HG03432 (cell line): ENCODE measurements around the gene PIEZO1.

Source experiments
- ATAC-seq: cut with Tn5 transposase; IDR thresholded peaks from one replicate; pipeline ENCODE4 v1.9.1; 2021; ENCODE audit warnings: mild to moderate bottlenecking, moderate library complexity; ENCODE audit not compliant: unreplicated experiment

PIEZO1 gene

GRCh38 chr16:88769617-88770460 lies 15.2 kb downstream of the PIEZO1 start:
- no peak for ATAC-seq

GRCh38 chr16:88768071-88768783 lies 16.8 kb downstream of the PIEZO1 start:
- no peak for ATAC-seq

- no peak for ATAC-seq
These were observed 17.4 kb downstream of the PIEZO1 start for GRCh38 chr16:88767546-88768070.

- no peak for ATAC-seq
These were observed 18.0 kb downstream of the PIEZO1 start for GRCh38 chr16:88766975-88767374.

GRCh38 chr16:88764913-88765349 lies 20.1 kb downstream of the PIEZO1 start:
- no peak for ATAC-seq

GRCh38 chr16:88764080-88764479 lies 20.9 kb downstream of the PIEZO1 start:
- no peak for ATAC-seq

- ATAC-seq: no peak
These were observed 21.4 kb downstream of the PIEZO1 start for GRCh38 chr16:88763502-88764053.

GRCh38 chr16:88762941-88763340 lies 22.1 kb downstream of the PIEZO1 start:
- no peak for ATAC-seq

GRCh38 chr16:88762258-88762870 lies 22.7 kb downstream of the PIEZO1 start:
- ATAC-seq: no peak

GRCh38 chr16:88761830-88762229 lies 23.2 kb downstream of the PIEZO1 start:
- ATAC-seq: no peak

GRCh38 chr16:88761143-88761534 lies 23.9 kb downstream of the PIEZO1 start:
- ATAC-seq: no peak

GRCh38 chr16:88760424-88761142 lies 24.4 kb downstream of the PIEZO1 start:
- ATAC-seq: no peak

- no peak for ATAC-seq
These were observed 25.1 kb downstream of the PIEZO1 start for GRCh38 chr16:88759976-88760350.

GRCh38 chr16:88759245-88759975 lies 25.6 kb downstream of the PIEZO1 start:
- no peak for ATAC-seq

GRCh38 chr16:88758944-88759244 lies 26.1 kb downstream of the PIEZO1 start:
- no peak for ATAC-seq

- ATAC-seq: no peak
These were observed 26.6 kb downstream of the PIEZO1 start for GRCh38 chr16:88758227-88758943.

- ATAC-seq: no peak
These were observed 29.1 kb downstream of the PIEZO1 start for GRCh38 chr16:88755745-88756443.

- ATAC-seq: no peak
These were observed 29.9 kb downstream of the PIEZO1 start for GRCh38 chr16:88754912-88755744.
